Common myeloid progenitor, CD34-positive (primary cell): Measurements from ENCODE around the gene LRP8.
"Not testable (repeated sequence)": the region's sequence is repeated elsewhere in the genome, so short reads cannot be mapped to it uniquely, and the experiment has no call there.

Source experiments
- CTCF ChIA-PET: fragments of 350-600 bp; sonication (Branson Sonifier 250); formaldehyde crosslinking; loops from one replicate; lab custom pipeline; 2021; ENCODE audit warnings: antibody characterized with exemption; lab: Charles Lee
- POLR2A ChIA-PET: fragments of 350-600 bp; sonication (Branson Sonifier 250); formaldehyde crosslinking; loops from one replicate; lab custom pipeline; 2021; ENCODE audit warnings: antibody characterized with exemption; lab: Charles Lee
- DNase-seq, 3 donors: peaks; one replicate each; pipeline versions ENCODE4 v3.0.0 to v3.0.0-alpha.2; 2013
- H3K27ac ChIP-seq, 2 experiments: 1 replicate in 1 of 2; 2 replicates in 1 of 2; pipeline ENCODE4 v1.7.0; 2013; ENCODE audit warnings: inconsistent platforms in 2 of 2, low read length in 2 of 2, mild to moderate bottlenecking in 2 of 2, low read depth in 1 of 2, moderate library complexity in 1 of 2; ENCODE audit not compliant: severe bottlenecking in 2 of 2, insufficient read depth in 1 of 2, poor library complexity in 1 of 2
- H3K27me3 ChIP-seq, 5 experiments: replicated peaks in 2 of 5; 1 replicate in 3 of 5; 2 replicates in 2 of 5; pipeline versions ENCODE4 v1.6.1 to v1.7.0; 2013; ENCODE audit warnings: low read length in 4 of 5, mild to moderate bottlenecking in 2 of 5, moderate library complexity in 2 of 5, inconsistent platforms in 1 of 5; ENCODE audit not compliant: insufficient read depth in 5 of 5, control insufficient read depth in 4 of 5
- H3K36me3 ChIP-seq, 4 experiments: 1 replicate in 2 of 4; 2 replicates in 2 of 4; pipeline versions ENCODE4 v1.6.1 to v1.7.0; 2013; ENCODE audit warnings: low read length in 3 of 4, control low read depth in 1 of 4, mild to moderate bottlenecking in 1 of 4; ENCODE audit not compliant: control insufficient read depth in 4 of 4, insufficient read depth in 4 of 4
- H3K4me1 ChIP-seq, 4 experiments: 1 replicate in 3 of 4; 2 replicates in 1 of 4; pipeline versions ENCODE4 v1.6.1 to v1.7.1; 2013; ENCODE audit warnings: low read length in 3 of 4, mild to moderate bottlenecking in 3 of 4, control low read depth in 1 of 4, inconsistent platforms in 1 of 4, moderate library complexity in 1 of 4; ENCODE audit not compliant: control insufficient read depth in 4 of 4, insufficient read depth in 4 of 4; ENCODE audit errors: control extremely low read depth in 1 of 4
- H3K4me3 ChIP-seq, 7 experiments: 1 replicate in 4 of 7; 2 replicates in 3 of 7; pipeline versions ENCODE4 v1.5.1 to v1.7.0; 2013; ENCODE audit warnings: mild to moderate bottlenecking in 7 of 7, low read length in 6 of 7, moderate library complexity in 6 of 7, inconsistent platforms in 2 of 7, low read depth in 2 of 7, control low read depth in 1 of 7; ENCODE audit not compliant: insufficient read depth in 4 of 7, control insufficient read depth in 1 of 7; ENCODE audit errors: extremely low read depth in 1 of 7
- H3K9me3 ChIP-seq, 5 experiments: 1 replicate in 4 of 5; 2 replicates in 1 of 5; pipeline versions ENCODE4 v1.6.1 to v1.7.1; 2013; ENCODE audit warnings: low read length in 4 of 5, mild to moderate bottlenecking in 2 of 5, inconsistent platforms in 1 of 5, low read depth in 1 of 5, moderate library complexity in 1 of 5; ENCODE audit not compliant: control insufficient read depth in 4 of 5, insufficient read depth in 2 of 5; ENCODE audit errors: control extremely low read depth in 1 of 5
- WGBS: methylation state at CpG from one replicate; pipeline ENCODE4 v1.1.5; 2013; ENCODE audit not compliant: insufficient coverage; 5-methylcytosine and 5-hydroxymethylcytosine counted together

The LRP8 gene

DNA sequence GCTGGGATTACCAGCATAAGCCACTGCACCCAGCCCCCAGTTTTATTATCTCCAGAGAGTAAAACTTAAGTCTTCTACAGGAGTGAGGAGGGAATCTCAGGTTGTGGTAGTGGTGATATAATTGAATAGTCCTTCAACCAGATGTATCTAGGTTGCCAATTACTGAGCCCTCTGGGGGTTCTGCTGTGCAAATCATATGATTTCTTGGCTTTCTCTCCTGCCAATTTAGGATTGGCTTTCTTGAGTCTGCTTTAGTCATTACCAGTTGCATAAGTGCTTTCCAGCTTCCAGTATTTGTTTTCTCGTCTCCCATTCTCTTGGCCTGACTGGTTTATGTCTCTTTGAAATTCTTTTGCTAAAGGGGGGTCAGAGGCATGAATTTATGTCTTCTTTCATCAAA lies 120.1 kb downstream of the LRP8 start:
- ChIA-PET CTCF (no interaction called here), POLR2A (no interaction called here)
- H3K4me1 ChIP-seq: no peaks in the 10 kb centered on the region
- H3K9me3 ChIP-seq: peaks cover 1 to 25% (median 15%) of the 10 kb centered on the region in 5 experiments
- no peak overlapping the region for H3K27ac ChIP-seq
- DNase-seq: no peak
- H3K4me3 ChIP-seq: no peak overlapping the region
- no peaks in the 10 kb centered on the region for H3K27me3 ChIP-seq
- H3K36me3 ChIP-seq: peaks cover 34 to 94% (median 67%) of the 10 kb centered on the region in 4 experiments
- no CpG with 5 or more reads among the region's 1 CpG for WGBS

DNA sequence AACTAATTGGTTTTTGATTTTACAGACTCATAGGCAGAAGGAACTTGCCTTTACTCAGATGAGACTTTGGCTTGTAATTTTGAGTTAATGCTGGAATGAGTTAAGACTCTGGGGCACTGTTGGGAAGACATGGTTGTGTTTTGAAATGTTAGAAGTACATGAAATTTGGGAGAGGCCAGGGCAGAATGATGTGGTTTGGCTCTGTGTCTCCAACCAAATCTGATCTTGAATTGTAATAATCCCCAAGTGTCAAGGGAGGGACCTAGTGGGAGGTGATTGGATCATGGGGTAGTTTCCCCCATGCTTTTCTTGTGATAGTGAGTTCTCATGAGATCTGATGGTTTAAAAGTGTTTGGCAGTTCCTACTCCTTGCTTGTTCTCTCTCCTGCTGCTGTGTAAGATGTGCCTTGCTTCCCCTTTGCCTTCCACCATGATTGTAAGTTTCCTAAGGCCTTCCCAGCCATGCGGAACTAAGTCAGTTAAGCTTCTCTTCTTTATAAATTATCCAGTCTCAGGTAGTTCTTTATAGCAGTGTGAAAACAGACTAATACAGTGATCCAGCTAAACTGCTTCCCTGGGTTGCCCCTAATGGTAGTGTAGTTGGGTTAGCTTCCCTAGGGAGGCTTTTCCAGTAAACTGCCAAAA lies 121.0 kb downstream of the LRP8 start:
- no peaks in the 10 kb centered on the region for H3K4me1 ChIP-seq
- no CpG with 5 or more reads among the region's 1 CpG for WGBS
- peaks cover 40 to 96% (median 73%) of the 10 kb centered on the region in 4 experiments for H3K36me3 ChIP-seq
- no peaks in the 10 kb centered on the region for H3K27me3 ChIP-seq
- no peak for DNase-seq
- H3K4me3 ChIP-seq: no peak overlapping the region
- CTCF ChIA-PET: no interaction called here
- H3K27ac ChIP-seq: no peak overlapping the region
- peaks cover 1 to 25% (median 15%) of the 10 kb centered on the region in 5 experiments for H3K9me3 ChIP-seq
- POLR2A ChIA-PET: interaction anchor here (0.6 kb wide), 1 partner anchor 1843 kb away, joined by 3 read pairs; no protein-coding TSS in a partner anchor

DNA sequence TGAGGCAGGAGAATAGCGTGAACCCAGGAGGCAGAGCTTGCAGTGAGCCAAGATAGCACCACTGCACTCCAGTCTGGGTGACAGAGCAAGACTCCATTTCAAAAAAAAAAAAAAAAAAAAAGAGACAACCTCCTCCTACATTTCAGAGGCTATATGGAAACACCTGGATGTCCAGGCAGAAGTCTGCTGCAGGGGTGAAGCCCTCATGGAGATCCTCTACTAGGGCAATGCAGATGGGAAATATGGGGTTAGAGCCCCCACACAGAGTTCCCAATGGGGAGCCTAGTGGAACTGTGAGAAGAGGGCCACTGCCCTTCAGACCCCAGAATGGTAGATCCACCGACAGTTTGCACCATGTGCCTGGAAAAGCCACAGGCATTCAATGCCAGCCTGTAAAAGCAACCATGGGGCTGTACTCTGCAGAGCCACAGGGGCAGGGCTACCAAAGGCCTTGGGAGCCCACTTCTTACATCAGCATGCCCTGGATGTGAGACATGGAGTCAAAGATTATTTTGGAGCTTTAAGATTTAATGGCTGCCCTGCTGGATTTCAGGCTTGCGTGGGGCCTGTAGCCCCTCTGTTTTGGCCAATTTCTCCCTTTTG lies 121.7 kb downstream of the LRP8 start:
- H3K4me1 ChIP-seq, H3K27me3 ChIP-seq, H3K4me3 ChIP-seq, H3K27ac ChIP-seq, CTCF ChIA-PET: not testable (repeated sequence)
- POLR2A ChIA-PET: interaction anchor here (0.6 kb wide), 1 partner anchor 1843 kb away, joined by 3 read pairs; no protein-coding TSS in a partner anchor
- Histone ChIP-seq H3K36me3 (peaks cover 43 to 96% (median 72%) of the 10 kb centered on the region in 4 experiments), H3K9me3 (peaks cover 1 to 25% (median 15%) of the 10 kb centered on the region in 5 experiments)
- peak in 2 of 3 donors; percentile 48 to 58 for DNase-seq
- 100% methylated on average over 3 of the region's 3 CpGs for WGBS

DNA sequence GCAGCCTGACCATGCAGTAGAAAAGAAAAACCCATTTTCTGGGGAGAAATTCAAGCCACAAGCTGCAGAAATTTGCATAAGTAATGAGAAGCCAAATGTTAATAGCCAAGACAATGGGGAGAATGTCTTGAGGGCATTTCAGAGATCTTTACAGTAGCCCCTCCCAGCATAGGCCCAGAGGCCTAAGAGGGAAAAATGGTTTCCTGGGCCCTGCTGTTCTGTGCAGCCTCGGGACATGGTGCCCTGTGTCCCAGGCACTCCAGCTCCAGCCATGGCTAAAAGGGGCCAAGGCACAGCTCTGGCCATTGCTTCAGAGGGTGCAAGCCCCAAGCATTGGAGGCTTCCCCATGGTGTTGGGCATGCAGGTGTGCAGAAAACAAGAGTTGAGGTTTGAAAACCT lies 122.4 kb downstream of the LRP8 start:
- H3K4me3 ChIP-seq, H3K27me3 ChIP-seq, H3K4me1 ChIP-seq, DNase-seq, POLR2A ChIA-PET, H3K27ac ChIP-seq, CTCF ChIA-PET: not testable (repeated sequence)
- Histone ChIP-seq H3K36me3 (peaks cover 45 to 95% (median 66%) of the 10 kb centered on the region in 4 experiments), H3K9me3 (peaks cover 1 to 25% (median 15%) of the 10 kb centered on the region in 5 experiments)
- no CpG with 5 or more reads among the region's 1 CpG for WGBS

DNA sequence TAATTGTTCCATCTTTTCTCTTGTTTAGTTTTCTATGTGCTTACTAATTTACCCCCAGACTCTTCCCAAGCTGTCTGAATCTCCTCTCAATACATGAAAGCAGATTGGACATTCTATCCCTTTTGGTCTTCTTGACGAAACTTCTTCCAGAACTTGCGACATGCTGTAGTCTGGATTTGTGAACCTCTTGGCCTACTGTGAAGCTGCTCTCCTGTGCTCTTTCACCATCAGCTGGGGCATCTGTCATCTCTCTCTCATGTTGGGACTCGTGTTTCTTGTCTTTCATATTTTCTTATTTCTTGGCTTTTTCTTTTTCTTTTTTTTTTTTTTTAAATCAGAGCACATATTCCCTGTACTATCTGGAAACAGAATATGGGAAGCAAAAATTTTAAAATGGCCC lies 124.4 kb downstream of the LRP8 start:
- ChIA-PET POLR2A (no interaction called here), CTCF (interaction anchor here (1.1 kb wide), 1 partner anchor 18 kb away, joined by 3 read pairs; no protein-coding TSS in a partner anchor)
- DNase-seq: no peak
- peaks cover 41 to 75% (median 54%) of the 10 kb centered on the region in 4 experiments for H3K36me3 ChIP-seq
- no peak overlapping the region for H3K27ac ChIP-seq
- no peaks in the 10 kb centered on the region for H3K27me3 ChIP-seq
- 95% methylated on average over 2 of the region's 3 CpGs for WGBS
- peaks cover 1 to 25% (median 15%) of the 10 kb centered on the region in 5 experiments for H3K9me3 ChIP-seq
- peaks cover 0 to 3% (median under 1%) of the 10 kb centered on the region in 4 experiments for H3K4me1 ChIP-seq
- H3K4me3 ChIP-seq: no peak overlapping the region

DNA sequence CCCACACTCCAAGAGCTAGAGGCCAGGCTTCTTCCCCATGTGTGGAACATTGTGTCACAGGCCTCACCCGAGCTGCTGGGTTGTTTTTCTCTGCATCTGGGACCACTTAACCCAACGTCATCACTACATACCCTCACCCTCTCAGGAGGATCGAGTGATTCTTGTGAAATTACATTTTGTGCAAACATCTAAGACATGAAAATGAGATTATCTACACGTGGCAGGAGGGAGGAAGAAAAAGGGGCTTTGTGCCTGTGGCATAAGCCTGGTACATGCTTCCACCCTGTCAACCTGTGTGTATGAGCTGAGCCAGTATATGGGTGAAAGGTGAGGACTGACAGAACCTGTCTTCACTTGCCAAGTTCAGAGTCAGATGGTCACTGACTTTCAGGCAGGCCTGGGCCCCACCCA lies 129.6 kb downstream of the LRP8 start:
- CTCF ChIA-PET: interaction anchor here (1.3 kb wide), 1 partner anchor 19 kb away, joined by 4 read pairs; no protein-coding TSS in a partner anchor
- H3K27ac ChIP-seq: peak overlapping the region in 1 of 2 experiments; percentile 94
- no peak for DNase-seq
- H3K4me1 ChIP-seq: peaks cover 10 to 25% (median 21%) of the 10 kb centered on the region in 4 experiments
- no peaks in the 10 kb centered on the region for H3K27me3 ChIP-seq
- H3K9me3 ChIP-seq: no peaks in the 10 kb centered on the region
- H3K4me3 ChIP-seq: peak overlapping the region in 3 of 7 experiments; percentile 78 to 90 (median 82)
- WGBS: 80% methylated on average over 1 of the region's 4 CpGs
- POLR2A ChIA-PET: interaction anchor here (0.6 to 1.5 kb wide), 2 partner anchors 12 to 198 kb away, joined by 3 to 4 read pairs; no protein-coding TSS in a partner anchor
- peaks cover 9 to 26% (median 19%) of the 10 kb centered on the region in 4 experiments for H3K36me3 ChIP-seq
